ENCODE measurements around the gene KRTAP5-10.
"Not testable (repeated sequence)": the region's sequence is repeated elsewhere in the genome, so short reads cannot be mapped to it uniquely, and the experiment has no call there.

KRTAP5-10 gene

GRCh38 chr11:71563406-71563805 lies 2.0 kb upstream of the KRTAP5-10 start:
- Histone ChIP-seq H3K4me1 (no peaks in the 10 kb centered on the region), H3K9me3 (ENCODE audit: control insufficient read depth, low read length) (no peaks in the 10 kb centered on the region), H2AFZ (no peak overlapping the region), H3K79me2 (no peaks in the 10 kb centered on the region), H3K4me3 (ENCODE audit: low read depth, low read length) (no peak overlapping the region), H3K9ac (no peak overlapping the region), H3K36me3 (ENCODE audit: control insufficient read depth, insufficient read depth, low read length) (no peaks in the 10 kb centered on the region), H3K27me3 (ENCODE audit: control insufficient read depth, insufficient read depth, low read length) (no peaks in the 10 kb centered on the region), H3K27ac (no peak overlapping the region), H3K4me2 (ENCODE audit: low read length) (no peak overlapping the region)
- TF ChIP-seq, protein P1, sequence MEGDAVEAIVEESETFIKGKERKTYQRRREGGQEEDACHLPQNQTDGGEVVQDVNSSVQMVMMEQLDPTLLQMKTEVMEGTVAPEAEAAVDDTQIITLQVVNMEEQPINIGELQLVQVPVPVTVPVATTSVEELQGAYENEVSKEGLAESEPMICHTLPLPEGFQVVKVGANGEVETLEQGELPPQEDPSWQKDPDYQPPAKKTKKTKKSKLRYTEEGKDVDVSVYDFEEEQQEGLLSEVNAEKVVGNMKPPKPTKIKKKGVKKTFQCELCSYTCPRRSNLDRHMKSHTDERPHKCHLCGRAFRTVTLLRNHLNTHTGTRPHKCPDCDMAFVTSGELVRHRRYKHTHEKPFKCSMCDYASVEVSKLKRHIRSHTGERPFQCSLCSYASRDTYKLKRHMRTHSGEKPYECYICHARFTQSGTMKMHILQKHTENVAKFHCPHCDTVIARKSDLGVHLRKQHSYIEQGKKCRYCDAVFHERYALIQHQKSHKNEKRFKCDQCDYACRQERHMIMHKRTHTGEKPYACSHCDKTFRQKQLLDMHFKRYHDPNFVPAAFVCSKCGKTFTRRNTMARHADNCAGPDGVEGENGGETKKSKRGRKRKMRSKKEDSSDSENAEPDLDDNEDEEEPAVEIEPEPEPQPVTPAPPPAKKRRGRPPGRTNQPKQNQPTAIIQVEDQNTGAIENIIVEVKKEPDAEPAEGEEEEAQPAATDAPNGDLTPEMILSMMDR (IDR thresholded peaks at IDR 0.05), result peak; percentile 16

DNA sequence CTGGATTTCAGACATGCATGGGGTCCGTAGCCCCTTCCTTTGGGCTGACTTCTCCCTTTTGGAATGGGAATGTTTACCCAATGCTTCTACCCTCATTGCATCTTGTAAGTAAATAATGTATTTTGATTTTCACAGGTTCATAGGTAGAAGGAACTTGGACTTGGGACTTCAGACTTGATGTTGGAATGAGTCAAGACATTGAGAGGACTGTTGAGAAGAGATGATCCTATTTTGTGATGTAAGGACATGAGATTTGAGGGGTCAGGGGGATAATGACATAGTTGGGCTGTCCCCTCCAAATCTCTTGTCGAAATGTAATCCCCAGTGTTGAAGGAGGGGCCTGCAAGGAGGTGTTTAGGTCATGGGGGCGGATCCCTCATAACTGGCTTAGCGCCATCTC lies 933 bp upstream of the KRTAP5-10 start:
- no peaks in the 10 kb centered on the region for H3K27me3 ChIP-seq (ENCODE audit: control insufficient read depth, insufficient read depth, low read length)
- no peak overlapping the region for H3K9ac ChIP-seq
- no peak overlapping the region for H3K4me3 ChIP-seq (ENCODE audit: low read depth, low read length)
- H3K9me3 ChIP-seq (ENCODE audit: control insufficient read depth, low read length), result no peaks in the 10 kb centered on the region
- no peaks in the 10 kb centered on the region for H3K79me2 ChIP-seq
- no peaks in the 10 kb centered on the region for H3K4me1 ChIP-seq
- TF ChIP-seq, protein P1 (IDR thresholded peaks at IDR 0.05), result no peak
- H2AFZ ChIP-seq, result no peak overlapping the region
- no peaks in the 10 kb centered on the region for H3K36me3 ChIP-seq (ENCODE audit: control insufficient read depth, insufficient read depth, low read length)
- no peak overlapping the region for H3K4me2 ChIP-seq (ENCODE audit: low read length)
- no peak overlapping the region for H3K27ac ChIP-seq

GRCh38 chr11:71566081-71566620 lies 788 bp downstream of the KRTAP5-10 start:
- H3K27ac ChIP-seq, result peak overlapping the region; percentile 2
- peak overlapping the region; percentile 38 for H2AFZ ChIP-seq
- TF ChIP-seq, protein P1 (IDR thresholded peaks at IDR 0.05), result no peak
- no peaks in the 10 kb centered on the region for H3K4me1 ChIP-seq
- H3K36me3 ChIP-seq (ENCODE audit: control insufficient read depth, insufficient read depth, low read length), result no peaks in the 10 kb centered on the region
- H3K4me2 ChIP-seq (ENCODE audit: low read length), result no peak overlapping the region
- no peak overlapping the region for H3K9ac ChIP-seq
- H3K79me2 ChIP-seq, result no peaks in the 10 kb centered on the region
- no peak overlapping the region for H3K4me3 ChIP-seq (ENCODE audit: low read depth, low read length)
- H3K27me3 ChIP-seq (ENCODE audit: control insufficient read depth, insufficient read depth, low read length), result no peaks in the 10 kb centered on the region
- H3K9me3 ChIP-seq (ENCODE audit: control insufficient read depth, low read length), result no peaks in the 10 kb centered on the region

DNA sequence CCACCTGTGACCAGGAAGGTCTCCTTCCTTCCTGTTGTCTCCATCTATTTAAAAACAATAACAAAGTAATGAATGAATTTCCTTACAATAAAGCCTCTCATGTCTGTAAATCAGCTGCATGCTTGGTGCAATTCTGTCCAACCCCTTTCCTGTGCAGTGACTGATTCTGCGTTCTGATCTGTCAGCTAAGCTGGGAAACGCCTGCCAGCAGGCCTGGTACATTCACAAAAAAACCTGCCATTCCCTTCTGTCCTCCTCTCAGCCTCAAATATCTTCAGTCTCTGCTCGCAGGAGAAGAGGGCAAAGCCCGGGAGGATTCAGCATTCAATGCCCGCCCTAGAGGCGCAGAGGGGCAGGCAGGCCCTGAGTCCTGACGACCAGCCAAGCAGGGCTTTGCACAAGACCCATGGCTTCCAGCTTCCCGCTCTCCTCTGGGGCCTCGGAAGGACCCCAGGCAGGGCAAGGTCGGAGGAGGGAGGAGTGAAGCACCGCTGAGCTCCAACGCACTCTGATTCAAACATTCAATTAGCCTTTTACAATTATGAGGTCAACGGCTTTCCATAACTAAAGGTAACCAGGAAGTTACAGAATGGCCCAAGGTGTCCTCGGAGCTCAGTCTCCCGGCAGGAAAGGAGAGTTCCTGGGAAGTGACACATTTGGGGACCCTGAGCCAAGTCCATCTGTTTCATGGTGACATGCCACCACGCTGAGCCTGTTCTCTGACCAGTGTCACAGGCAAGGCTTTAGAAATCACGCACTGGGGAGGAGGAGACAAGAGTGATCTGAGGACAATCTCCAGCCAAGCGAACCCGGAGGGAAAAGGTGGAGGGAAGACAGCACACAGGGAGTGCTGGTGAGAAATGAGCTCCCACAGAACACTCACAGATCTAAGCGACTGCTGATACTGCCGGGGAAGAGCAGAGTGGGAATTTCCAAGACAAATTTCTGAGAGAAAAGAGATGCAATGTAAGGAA lies 1.6 kb downstream of the KRTAP5-10 start:
- H3K27me3 ChIP-seq (ENCODE audit: control insufficient read depth, insufficient read depth, low read length); H3K4me2 ChIP-seq (ENCODE audit: low read length); H3K9ac ChIP-seq; H3K4me1 ChIP-seq; H3K79me2 ChIP-seq; H3K4me3 ChIP-seq (ENCODE audit: low read depth, low read length); H2AFZ ChIP-seq; H3K36me3 ChIP-seq (ENCODE audit: control insufficient read depth, insufficient read depth, low read length); H3K9me3 ChIP-seq (ENCODE audit: control insufficient read depth, low read length): not testable (repeated sequence)
- H3K27ac ChIP-seq, result peak overlapping the region; percentile 2

DNA sequence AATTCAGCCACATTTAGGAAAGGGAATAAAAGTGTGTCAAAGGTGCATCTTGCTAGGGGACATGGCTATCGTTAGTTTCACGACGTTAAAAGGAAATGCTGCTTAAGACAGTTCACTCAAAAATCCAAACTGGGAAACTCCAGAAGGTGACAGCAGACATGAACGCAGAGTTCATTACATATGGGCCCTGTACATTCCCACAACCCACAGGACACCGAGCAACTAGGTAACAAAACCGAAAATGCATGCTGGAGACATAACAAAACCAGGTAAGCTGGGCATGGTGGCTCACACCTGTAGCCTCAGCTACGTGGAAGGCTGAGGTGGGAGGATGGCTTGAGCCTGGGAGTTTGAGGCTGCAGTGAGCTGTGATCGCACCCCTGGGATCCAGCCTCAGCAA lies 2.3 kb downstream of the KRTAP5-10 start:
- H3K4me1 ChIP-seq; H3K4me3 ChIP-seq (ENCODE audit: low read depth, low read length); H3K4me2 ChIP-seq (ENCODE audit: low read length); H3K9ac ChIP-seq; H3K79me2 ChIP-seq; H3K9me3 ChIP-seq (ENCODE audit: control insufficient read depth, low read length); H2AFZ ChIP-seq; H3K27me3 ChIP-seq (ENCODE audit: control insufficient read depth, insufficient read depth, low read length); H3K36me3 ChIP-seq (ENCODE audit: control insufficient read depth, insufficient read depth, low read length); H3K27ac ChIP-seq: not testable (repeated sequence)
